GM13977 (cell line): ENCODE results near the gene CXCL16.

ENCODE experiments used
- DNase-seq: peaks from one replicate; pipeline ENCODE4 v3.0.0; 2012; ENCODE audit warnings: low spot score
- in situ Hi-C: fragments of 300-500 bp; cut with MboI; formaldehyde crosslinking; loops from one replicate; pipeline ENCODE4 v1.12.0; 2022; ENCODE audit warnings: low sequenced_read_pairs, low pct_unique_long_range_greater_than_20kb, mixed read lengths, inconsistent platforms; ENCODE audit not compliant: unreplicated experiment
- TF ChIP-seq, protein P1 (sequence below): IDR thresholded peaks from 2 replicates; pipeline ENCODE4 v1.5.1; 2012; ENCODE audit warnings: mild to moderate bottlenecking, control low read depth; ENCODE audit not compliant: insufficient read depth; ENCODE audit errors: extremely low read depth, missing control alignments

CXCL16 gene

DNA sequence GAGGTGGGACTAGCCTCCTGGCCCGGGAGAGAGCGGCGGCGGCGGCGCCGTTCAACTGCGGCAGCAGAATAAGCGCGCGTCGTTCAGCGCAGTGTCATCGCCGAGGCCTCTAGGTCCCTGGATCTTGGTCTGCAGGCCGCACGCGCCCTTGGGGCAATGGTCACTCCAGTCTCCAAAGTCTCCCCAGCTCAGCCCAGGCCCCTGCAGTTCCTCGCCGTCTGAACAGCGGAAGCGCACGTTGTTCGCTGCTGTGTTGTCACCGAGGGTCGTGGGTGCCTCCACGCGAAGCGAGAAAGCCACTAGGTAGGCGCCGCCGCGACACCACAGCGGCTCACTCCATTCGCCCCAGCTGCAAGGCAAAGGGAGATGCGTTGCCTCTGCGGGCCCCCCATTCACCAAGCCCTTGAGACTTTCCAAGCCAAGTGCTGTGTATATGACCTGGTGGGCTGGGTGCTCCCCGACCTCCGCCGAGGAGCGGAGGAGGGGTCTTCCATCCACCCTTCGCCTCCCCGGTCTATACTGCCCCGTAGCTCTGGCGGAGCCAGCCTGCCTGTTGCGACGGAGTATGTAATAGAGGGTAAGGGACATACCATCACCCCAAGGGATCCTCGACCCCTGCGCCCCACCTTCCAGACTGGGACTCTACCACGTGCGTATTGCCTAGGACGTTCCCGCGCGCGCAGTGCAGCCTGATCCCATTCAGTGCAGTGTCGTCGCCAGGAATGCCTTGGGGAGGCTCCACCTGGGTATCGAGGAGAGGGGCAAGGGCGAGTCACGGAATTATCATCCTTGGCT, 45.8 kb upstream of the CXCL16 start:
- in situ Hi-C loops, result no loop called here
- TF ChIP-seq, protein P1, sequence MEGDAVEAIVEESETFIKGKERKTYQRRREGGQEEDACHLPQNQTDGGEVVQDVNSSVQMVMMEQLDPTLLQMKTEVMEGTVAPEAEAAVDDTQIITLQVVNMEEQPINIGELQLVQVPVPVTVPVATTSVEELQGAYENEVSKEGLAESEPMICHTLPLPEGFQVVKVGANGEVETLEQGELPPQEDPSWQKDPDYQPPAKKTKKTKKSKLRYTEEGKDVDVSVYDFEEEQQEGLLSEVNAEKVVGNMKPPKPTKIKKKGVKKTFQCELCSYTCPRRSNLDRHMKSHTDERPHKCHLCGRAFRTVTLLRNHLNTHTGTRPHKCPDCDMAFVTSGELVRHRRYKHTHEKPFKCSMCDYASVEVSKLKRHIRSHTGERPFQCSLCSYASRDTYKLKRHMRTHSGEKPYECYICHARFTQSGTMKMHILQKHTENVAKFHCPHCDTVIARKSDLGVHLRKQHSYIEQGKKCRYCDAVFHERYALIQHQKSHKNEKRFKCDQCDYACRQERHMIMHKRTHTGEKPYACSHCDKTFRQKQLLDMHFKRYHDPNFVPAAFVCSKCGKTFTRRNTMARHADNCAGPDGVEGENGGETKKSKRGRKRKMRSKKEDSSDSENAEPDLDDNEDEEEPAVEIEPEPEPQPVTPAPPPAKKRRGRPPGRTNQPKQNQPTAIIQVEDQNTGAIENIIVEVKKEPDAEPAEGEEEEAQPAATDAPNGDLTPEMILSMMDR, result no peak
- no peak for DNase-seq

DNA sequence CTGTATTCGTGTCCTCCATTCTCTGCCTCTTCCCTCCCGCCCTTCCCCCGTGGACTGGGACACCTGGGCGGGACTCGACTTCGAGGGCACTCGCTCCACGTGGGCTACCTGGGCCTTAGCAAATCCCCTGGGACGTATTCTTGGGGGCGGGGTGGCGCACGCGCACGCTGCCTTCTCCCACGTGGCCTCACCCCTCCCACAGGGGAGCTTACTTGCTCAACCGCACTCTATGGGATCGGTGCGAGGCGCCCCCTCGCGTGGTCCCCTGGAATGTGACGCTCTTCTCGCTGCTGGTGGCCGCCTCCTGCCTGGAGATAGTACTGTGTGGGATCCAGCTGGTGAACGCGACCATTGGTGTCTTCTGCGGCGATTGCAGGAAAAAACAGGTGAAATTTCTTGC, 42.9 kb upstream of the CXCL16 start:
- no peak for DNase-seq
- in situ Hi-C loops, result no loop called here
- TF ChIP-seq, protein P1, result peak; percentile 9

- no peak for DNase-seq
- in situ Hi-C loops, result no loop called here
- TF ChIP-seq, protein P1, result no peak
Measured at GRCh38 chr17:4780325-4780955, 40.7 kb upstream of the CXCL16 start.

GRCh38 chr17:4777969-4778760, 38.4 kb upstream of the CXCL16 start:
- TF ChIP-seq, protein P1, result no peak
- in situ Hi-C loops, result no loop called here
- DNase-seq, result no peak

DNA sequence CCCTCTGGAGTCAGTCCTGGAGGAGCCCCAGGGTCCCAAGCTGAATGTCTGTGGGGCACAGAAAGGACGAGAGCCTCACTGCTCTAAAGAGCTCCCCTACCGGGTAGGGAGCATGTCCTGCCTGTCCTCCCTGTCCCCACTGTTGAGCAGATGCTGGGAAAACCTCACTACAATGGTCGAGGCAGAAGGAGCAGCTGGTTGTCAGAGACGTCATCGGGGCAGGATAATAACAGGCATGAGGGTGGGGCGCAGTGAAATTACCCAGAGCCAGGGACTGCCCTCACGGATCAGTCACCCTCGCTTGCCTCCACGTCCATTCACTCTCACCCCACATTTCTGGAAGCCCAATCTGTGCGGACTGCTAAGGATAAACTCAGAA, 32.5 kb upstream of the CXCL16 start:
- in situ Hi-C loops, result no loop called here
- no peak for DNase-seq
- TF ChIP-seq, protein P1, result no peak

DNA sequence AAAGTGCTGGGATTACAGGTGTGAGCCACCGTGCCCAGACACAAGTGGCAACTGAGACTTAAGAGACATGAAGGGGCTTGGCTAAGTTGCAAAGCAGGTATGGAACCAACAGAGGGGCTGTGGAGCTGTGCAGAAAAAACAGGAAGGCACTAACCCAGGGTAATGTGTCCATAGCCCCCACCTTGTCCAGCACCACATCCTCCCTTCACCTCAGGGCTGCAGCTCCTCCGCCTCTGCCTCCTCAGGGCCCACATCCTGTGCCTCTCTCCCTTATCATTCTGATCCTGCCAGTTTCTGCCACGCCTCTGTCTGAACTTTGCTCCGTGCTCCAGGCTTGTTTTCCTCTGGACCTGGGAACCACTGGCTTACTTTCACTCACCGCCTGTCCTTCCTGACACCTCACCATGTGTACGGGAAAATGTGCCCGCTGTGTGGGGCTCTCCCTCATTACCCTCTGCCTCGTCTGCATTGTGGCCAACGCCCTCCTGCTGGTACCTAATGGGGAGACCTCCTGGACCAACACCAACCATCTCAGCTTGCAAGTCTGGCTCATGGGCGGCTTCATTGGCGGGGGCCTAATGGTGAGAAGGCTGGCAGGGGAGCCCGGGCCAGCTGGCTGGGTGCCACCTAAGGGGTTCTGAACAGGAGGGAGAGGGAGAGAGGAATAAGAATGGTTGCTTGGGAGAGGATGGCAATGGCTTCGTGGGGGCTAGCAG, 31.9 kb upstream of the CXCL16 start, which contains the start of gene TM4SF5:
Gene TM4SF5 (plus strand): TSS at position 368 of the 716 bp plus-strand sequence. CDS start 37 bp downstream, at position 405.
- DNase-seq, result no peak
- in situ Hi-C loops, result no loop called here
- TF ChIP-seq, protein P1, result no peak
